Mononuclear cell (primary cell): ENCODE results near the gene SUGT1. TPM values are rescaled to one million over a fixed set of nuclear protein-coding genes. Genes with fewer than 3 reads are reported as not detected.
"Not testable (repeated sequence)": the region's sequence is repeated elsewhere in the genome, so short reads cannot be mapped to it uniquely, and the experiment has no call there.

Experiments
- H3K27me3 ChIP-seq: 2 replicates; pipeline ENCODE4 v1.6.0; 2011; ENCODE audit warnings: low read length, control low read depth; ENCODE audit not compliant: insufficient read depth
- H3K4me1 ChIP-seq: 2 replicates; pipeline ENCODE4 v1.5.1; 2011; ENCODE audit warnings: mild to moderate bottlenecking, low read length, control low read depth; ENCODE audit not compliant: insufficient read depth
- H3K4me3 ChIP-seq: 2 replicates; pipeline ENCODE4 v1.5.1; 2011; ENCODE audit warnings: mild to moderate bottlenecking, low read length, moderate library complexity
- H3K9me3 ChIP-seq: 2 replicates; pipeline ENCODE4 v1.5.1; 2011; ENCODE audit warnings: low read depth, mild to moderate bottlenecking, control low read depth, low read length
- total RNA-seq: library from RNA; depleted of rRNA; stranded (reverse); fragments of >200 nt; gene quantifications from one replicate; pipeline ENCODE4 v1.2.3, GENCODE V29; 2012

SUGT1 gene
- total RNA-seq, 1 donor = 14.9 TPM

DNA sequence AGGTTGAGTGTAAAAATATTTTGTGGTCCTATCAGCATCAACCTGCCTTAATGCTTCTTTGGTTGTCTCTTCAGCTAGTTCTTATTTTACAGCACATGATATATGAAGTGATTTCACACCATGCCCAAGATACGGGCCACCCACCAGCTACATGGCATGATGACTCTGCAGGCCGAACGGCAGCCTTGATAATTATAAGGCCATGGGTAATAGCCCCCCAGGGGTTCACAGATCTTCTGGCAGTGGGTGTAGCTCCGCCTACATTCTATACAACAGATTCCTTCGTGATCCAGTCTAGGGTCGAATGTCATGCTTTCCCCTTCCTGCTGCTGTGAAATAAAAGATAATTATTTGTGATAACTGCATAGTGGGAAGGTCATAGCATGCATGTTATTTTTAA lies 50.8 kb downstream of the SUGT1 start:
- no peak overlapping the region for H3K4me3 ChIP-seq
- H3K27me3 ChIP-seq = no peaks in the 10 kb centered on the region
- no peaks in the 10 kb centered on the region for H3K9me3 ChIP-seq
- H3K4me1 ChIP-seq = no peaks in the 10 kb centered on the region

DNA sequence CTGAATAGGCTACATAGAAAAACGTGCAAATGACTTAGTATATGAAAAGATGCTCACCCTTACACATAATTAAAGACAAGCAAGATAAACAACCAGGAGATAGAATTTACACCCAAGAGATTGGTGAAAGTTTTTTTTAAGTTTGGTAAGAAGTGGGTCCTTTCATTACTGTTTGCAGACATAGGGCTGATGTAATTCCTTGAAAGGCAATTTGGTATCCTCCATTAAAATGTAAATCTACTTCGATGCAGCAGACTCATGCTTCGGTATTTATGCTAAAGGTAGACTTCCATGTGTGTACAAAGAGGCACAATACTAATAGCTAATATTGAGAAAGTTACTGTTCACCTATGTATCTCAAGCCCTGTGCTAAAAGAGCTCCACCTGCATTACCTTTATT lies 53.4 kb downstream of the SUGT1 start:
- H3K9me3 ChIP-seq = no peaks in the 10 kb centered on the region
- H3K4me3 ChIP-seq = no peak overlapping the region
- H3K4me1 ChIP-seq = no peaks in the 10 kb centered on the region
- H3K27me3 ChIP-seq = no peaks in the 10 kb centered on the region

DNA sequence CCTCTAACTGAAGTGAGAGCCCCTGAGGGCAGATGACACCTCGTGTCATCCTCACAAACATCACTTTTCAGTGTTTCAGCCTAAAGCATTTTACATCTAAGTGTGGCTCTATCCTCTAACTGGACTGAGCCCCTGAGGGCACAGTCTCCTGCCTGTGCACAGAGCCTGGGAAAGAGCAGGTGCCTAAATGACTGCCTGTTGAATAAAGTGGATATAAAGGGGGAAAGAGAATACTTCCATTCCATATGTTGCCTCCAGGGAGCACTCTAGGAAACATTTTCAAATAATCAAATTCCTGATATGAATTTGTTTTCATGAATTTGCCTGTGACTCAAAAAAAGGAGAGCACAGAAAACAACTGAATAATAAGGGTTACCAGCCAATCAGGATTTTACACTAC lies 54.7 kb downstream of the SUGT1 start:
- Histone ChIP-seq H3K4me1 (no peaks in the 10 kb centered on the region), H3K4me3 (no peak overlapping the region), H3K9me3 (no peaks in the 10 kb centered on the region), H3K27me3 (no peaks in the 10 kb centered on the region)

DNA sequence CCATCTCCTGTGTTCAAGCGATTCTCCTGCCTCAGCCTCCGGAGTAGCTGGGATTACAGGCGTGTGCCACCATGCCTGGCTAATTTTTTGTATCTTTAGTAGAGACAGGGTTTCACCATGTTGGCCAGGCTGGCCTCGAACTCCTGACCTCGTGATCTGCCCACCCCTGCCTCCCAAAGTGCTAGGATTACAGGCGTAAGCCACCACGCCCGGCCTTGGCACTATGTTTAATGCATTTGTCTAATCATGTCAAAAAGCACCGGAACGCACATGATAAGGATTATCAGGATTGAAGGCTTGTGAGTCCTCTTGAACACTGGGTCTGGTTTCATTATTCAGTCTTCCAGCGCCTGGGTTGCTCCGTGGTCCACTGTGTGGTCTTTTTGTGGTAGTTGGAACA lies 55.6 kb downstream of the SUGT1 start:
- H3K4me1 ChIP-seq, H3K4me3 ChIP-seq, H3K9me3 ChIP-seq, H3K27me3 ChIP-seq: not testable (repeated sequence)

DNA sequence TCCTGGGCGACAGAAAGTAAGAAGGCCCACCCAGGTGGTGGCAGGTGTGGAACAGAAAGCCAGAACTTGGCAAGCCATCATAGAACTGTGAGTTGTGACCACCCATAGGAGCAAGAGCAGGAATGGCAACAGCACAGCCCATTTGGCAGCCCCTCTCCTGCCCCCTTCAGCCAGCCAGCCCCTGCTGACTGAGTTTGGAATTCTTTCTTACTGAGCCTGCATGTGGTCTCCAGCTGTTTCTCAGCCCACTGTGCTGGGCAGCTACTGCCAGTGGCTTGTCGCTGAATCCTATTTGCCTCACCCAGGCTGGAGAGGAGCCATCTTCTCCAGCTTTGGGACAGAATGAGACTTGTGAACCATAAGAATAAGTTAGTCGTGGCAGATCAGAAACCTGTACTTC lies 58.6 kb downstream of the SUGT1 start:
- H3K4me3 ChIP-seq = no peak overlapping the region
- H3K27me3 ChIP-seq = no peaks in the 10 kb centered on the region
- no peaks in the 10 kb centered on the region for H3K9me3 ChIP-seq
- peaks cover 13% of the 10 kb centered on the region for H3K4me1 ChIP-seq

DNA sequence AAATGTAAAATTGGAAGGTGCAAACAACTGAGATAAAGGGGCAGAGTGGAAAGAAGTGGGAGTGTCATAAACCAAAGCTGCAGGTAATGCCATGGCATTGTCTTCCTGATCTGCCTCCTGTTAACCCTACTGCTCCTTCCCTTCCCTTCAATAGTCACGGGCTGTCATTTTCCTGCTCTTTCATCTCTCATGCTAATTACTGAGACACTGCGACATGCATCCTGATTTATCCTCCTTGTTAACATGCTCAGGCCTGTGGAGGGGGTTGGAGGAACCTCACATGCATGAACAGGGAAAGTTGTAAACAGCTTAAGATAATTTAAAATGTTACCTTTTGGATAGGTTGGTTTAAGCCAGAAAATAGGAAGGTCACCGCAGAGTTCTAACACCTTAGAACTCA lies 59.7 kb downstream of the SUGT1 start:
- Histone ChIP-seq H3K27me3 (no peaks in the 10 kb centered on the region), H3K4me3 (no peak overlapping the region), H3K4me1 (peaks cover 13% of the 10 kb centered on the region), H3K9me3 (no peaks in the 10 kb centered on the region)

DNA sequence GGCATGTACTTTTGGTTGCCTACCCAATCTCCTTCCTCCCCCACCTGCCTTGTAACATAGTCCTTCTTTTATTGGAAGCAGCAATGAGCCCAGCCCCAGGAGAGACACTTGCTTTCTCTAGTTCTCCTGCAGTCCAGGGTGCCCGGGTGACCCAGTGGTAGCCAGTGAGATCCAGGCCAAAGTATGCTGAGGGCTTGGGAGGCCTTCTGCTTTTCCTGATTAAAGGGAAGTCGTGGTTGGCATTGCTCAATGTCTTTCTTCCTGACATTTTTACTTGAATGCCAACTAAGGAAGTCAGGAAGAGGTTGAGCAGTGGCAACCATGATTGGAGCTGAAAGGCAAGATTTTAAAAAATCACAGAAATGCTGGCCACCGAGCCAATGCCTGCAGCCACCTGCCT lies 61.3 kb downstream of the SUGT1 start:
- Histone ChIP-seq H3K4me3 (no peak overlapping the region), H3K27me3 (no peaks in the 10 kb centered on the region), H3K4me1 (peaks cover 13% of the 10 kb centered on the region), H3K9me3 (no peaks in the 10 kb centered on the region)

DNA sequence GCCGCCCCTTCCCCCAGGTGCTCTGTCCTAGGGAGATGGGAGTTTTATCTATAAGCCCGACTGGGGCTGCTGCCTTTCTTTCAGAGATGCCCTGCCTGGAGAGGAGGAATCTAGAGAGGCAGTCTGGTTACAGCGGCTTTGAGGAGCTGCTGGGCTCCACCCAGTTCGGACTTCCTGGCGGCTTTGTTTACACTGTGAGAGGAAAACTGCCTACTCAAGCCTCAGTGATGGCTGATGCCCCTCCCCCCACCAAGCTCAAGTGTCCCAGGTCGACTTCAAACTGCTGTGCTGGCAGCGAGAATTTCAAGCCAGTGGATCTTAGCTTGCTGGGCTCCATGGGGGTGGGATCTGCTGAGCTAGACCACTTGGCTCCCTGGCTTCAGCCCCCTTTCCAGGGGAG lies 68.3 kb downstream of the SUGT1 start:
- H3K4me3 ChIP-seq = not testable (repeated sequence)

DNA sequence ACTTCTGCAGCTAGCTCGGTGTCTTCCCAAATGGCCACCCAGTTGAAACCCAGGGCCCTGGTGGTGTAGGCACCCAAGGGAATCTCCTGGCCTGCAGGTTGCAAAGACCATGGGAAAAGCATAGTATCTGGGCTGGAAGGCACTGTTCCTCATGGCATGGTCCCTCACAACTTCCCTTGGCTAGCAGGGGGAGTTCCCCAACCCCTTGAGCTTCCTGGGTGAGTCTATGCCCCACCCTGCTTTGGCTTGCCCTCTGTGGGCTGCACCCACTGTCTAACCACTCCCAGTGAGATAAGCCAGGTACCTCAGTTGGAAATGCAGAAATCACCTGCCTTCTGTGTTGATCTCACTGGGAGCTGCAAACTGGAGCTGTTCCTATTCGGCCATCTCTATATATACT lies 68.7 kb downstream of the SUGT1 start:
- not testable (repeated sequence) for H3K27me3 ChIP-seq, H3K4me3 ChIP-seq, H3K4me1 ChIP-seq, H3K9me3 ChIP-seq

More for the DNA sequence above, 68.3 kb downstream of the SUGT1 start:
- H3K27me3 ChIP-seq, H3K9me3 ChIP-seq, H3K4me1 ChIP-seq: not testable (repeated sequence)

DNA sequence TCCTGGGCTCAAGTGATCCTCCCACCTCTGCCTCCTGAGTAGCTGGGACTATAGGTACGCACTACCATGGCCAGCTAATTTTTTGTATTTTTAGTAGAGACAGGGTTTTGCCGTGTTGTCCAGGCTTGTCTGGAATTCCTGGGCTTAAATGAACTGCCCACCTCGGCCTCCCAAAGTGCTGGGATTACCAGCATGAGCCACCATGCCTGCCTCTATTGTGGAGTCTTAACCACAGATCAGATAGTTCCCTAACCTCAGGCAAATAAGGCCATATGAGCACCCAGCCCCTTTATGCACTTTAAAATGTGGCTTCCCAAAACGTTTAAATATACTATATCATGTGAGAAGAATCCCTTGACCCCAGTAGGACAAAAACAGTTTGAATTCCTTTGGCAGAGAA lies 70.5 kb downstream of the SUGT1 start:
- Histone ChIP-seq H3K4me3 (no peak overlapping the region), H3K27me3 (peaks cover 5% of the 10 kb centered on the region), H3K4me1 (no peaks in the 10 kb centered on the region), H3K9me3 (no peaks in the 10 kb centered on the region)

DNA sequence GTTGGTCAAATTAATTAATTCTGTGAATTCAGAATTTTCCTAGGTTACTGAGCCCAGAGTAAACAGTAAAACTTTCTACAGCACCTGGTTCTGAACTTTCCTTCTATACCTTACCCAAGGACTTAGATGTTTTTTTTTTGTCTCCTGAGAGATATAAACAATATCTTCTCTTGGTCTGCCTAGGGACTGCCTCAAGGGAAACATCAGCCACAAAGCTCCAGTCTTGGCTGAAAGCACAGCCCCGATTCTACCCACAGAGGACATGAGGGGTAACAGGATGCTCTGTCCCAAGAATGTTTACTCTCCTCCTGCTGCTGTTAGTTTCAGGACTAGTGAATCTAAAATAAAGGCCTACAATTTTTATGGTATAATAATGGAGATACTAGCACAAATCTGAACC lies 72.7 kb downstream of the SUGT1 start:
- H3K4me3 ChIP-seq = no peak overlapping the region
- H3K27me3 ChIP-seq = peaks cover 5% of the 10 kb centered on the region
- no peaks in the 10 kb centered on the region for H3K4me1 ChIP-seq
- no peaks in the 10 kb centered on the region for H3K9me3 ChIP-seq

DNA sequence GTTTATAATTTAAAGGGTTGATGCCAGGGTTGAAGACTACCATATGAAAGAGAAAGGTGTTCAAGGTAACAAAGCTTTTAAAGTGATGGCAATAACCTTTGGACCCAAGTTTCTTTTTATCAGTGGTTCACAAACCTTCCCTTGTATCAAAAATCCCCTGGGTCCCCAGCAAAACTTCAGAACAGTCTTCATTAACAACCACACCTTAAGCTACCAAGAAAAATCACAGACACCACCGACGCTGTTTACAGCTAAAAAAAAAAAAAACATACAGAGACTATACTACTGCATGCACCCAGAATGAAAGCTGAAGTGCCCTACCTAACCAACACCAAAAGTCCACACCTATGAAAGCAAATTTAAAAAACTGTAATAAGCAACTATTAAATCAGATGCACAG lies 73.6 kb downstream of the SUGT1 start:
- peaks cover 5% of the 10 kb centered on the region for H3K27me3 ChIP-seq
- H3K4me1 ChIP-seq = no peaks in the 10 kb centered on the region
- H3K4me3 ChIP-seq = no peak overlapping the region
- H3K9me3 ChIP-seq = no peaks in the 10 kb centered on the region

DNA sequence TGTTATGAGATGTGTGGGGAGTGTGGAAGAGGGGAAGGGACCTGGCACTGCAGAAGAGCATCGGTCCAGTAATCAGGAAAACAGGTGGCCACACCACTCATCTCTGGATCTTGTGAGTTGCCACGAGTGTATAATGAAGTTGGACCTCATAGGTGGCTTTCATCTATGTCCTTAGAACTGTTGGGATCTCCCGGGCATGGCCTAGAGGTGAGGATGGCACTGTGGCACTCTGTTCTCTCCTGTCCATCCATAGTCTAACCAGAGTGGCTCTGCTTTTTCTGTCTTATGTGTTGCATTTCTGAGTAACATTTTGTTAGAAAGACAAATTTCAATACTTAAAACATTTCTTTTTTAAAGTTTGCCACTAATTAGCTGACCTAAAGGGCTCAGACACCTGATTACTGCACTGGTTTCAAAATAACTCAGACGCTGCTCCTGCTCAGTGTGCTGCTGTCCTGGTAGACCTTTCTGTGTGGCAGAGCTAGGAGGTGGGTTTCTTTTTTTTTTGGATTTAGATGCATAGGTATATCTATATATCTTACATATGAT lies 81.5 kb downstream of the SUGT1 start:
- Histone ChIP-seq H3K4me1 (peaks cover 7% of the 10 kb centered on the region), H3K9me3 (no peaks in the 10 kb centered on the region), H3K4me3 (no peak overlapping the region), H3K27me3 (peaks cover 18% of the 10 kb centered on the region)

DNA sequence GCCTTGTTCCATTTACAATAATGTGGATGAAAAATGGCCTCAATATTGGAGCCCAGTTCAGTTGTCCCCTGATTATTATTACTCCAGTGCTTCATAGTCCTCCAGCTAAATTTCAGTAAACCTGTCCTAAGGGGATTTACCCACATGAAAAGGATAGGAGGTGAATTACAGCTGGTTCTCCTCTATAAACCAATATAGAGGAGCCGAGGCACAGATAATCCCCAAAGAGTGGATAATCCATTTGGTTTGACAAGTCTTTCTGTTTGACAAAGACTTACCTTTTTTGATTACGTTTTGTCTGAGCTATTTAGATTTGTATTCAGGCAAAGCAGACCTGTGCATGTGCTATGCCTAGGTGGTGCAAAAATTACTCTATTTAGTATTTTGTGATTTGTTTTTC lies 84.3 kb downstream of the SUGT1 start:
- Histone ChIP-seq H3K4me1 (peaks cover 11% of the 10 kb centered on the region), H3K4me3 (no peak overlapping the region), H3K27me3 (peaks cover 42% of the 10 kb centered on the region), H3K9me3 (no peaks in the 10 kb centered on the region)

DNA sequence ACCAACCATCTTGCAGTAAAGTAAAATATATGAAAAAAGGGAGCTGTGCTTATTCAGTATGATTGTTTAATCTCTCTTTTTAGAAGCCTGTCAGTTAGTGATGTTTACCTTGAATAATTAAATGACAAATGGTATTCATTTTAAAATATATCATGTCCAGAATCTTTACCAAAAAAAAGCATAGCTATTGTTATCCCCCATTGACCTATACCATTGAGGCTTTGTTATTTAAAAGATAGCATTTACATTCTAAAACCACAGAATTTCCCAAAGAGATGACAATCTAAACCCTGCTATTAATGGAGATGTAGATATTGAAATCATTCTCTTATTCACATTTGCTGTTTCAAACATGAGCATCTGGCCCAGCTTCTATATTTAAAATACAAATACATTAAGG lies 84.8 kb downstream of the SUGT1 start:
- Histone ChIP-seq H3K27me3 (peaks cover 47% of the 10 kb centered on the region), H3K4me1 (peaks cover 11% of the 10 kb centered on the region), H3K9me3 (no peaks in the 10 kb centered on the region), H3K4me3 (no peak overlapping the region)

DNA sequence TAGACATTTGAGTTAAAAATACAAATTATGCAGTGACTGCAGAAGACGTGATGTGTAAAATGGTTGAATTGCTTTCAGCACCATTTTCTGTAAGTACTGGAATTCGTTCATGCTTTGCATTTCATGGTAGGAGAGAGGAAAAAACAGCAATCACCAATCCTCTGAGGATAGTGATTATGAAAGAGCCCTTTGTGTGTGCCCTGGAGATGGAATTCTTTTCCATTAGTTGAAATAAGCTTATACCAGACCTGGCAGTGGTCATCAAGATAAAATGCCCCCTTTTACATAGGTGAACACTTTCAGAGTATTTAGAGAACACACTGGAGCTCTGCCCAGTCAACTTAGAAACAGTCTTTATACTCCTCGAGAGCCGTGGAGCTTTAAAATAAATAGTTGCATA lies 85.3 kb downstream of the SUGT1 start:
- H3K9me3 ChIP-seq = no peaks in the 10 kb centered on the region
- H3K27me3 ChIP-seq = peaks cover 49% of the 10 kb centered on the region

More for the DNA sequence above, 85.3 kb downstream of the SUGT1 start:
- peaks cover 11% of the 10 kb centered on the region for H3K4me1 ChIP-seq
- no peak overlapping the region for H3K4me3 ChIP-seq
